Activated T-cell treated with anti-CD3 and anti-CD28 coated beads, Interleukin-2, amount 50 U/mL, for 24 hours (primary cell): Measurements from ENCODE around the gene HHIPL1.

Experiments
- DNase-seq: peaks from one replicate; pipeline ENCODE4 v3.0.0-alpha.2; 2020
- H3K27ac Mint-ChIP-seq: 2 replicates; pipeline ENCODE4 v1.8.0; 2020; ENCODE audit warnings: mild to moderate bottlenecking, mixed read lengths
- H3K27me3 Mint-ChIP-seq: 2 replicates; pipeline ENCODE4 v1.8.0; 2020; ENCODE audit warnings: mixed read lengths
- H3K36me3 Mint-ChIP-seq: 2 replicates; pipeline ENCODE4 v1.8.0; 2020; ENCODE audit warnings: low read depth, mixed read lengths
- H3K4me1 Mint-ChIP-seq: 2 replicates; pipeline ENCODE4 v1.8.0; 2020; ENCODE audit warnings: low read depth, mixed read lengths
- H3K4me3 Mint-ChIP-seq: 2 replicates; pipeline ENCODE4 v1.8.0; 2020; ENCODE audit warnings: mild to moderate bottlenecking, moderate library complexity, mixed read lengths
- H3K9me3 Mint-ChIP-seq: 2 replicates; pipeline ENCODE4 v1.8.0; 2020; ENCODE audit warnings: mixed read lengths

Gene HHIPL1

GRCh38 chr14:99644723-99645544 is at the start of gene HHIPL1:
Gene HHIPL1 (plus strand): TSS chr14:99645129. CDS start chr14:99645208, 79 bp downstream.
- DNase-seq: no peak
- H3K9me3 Mint-ChIP-seq: no peaks in the 10 kb centered on the region
- no peaks in the 10 kb centered on the region for H3K36me3 Mint-ChIP-seq
- H3K4me3 Mint-ChIP-seq: no peak within 1 kb of the TSS
- H3K27me3 Mint-ChIP-seq: peaks cover 40% of the 10 kb centered on the region
- no peak within 1 kb of the TSS for H3K27ac Mint-ChIP-seq
- H3K4me1 Mint-ChIP-seq: peaks cover 2% of the 10 kb centered on the region

DNA sequence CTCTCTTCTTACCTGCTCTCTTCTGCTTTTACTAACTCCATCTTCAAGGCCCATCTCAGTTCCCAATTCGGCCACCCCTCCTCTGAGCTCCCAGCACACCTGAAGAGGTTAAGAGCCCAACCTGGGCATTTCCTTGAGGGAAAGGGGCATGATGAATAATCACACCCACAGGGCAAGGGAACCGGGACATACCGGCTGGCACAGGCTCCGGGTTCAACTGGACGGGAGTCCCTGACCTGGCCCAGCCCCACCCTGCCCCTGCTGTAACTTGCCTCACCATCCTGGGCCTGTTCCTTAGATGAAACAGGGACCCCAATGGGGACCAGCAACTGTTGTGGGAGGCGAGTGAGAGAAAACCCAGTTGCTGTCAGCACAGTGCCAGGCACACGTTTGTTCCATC is 49.4 kb upstream of the HHIPL1 start:
- Mint-ChIP-seq H3K4me3 (peak overlapping the region; percentile 36), H3K27ac (peak overlapping the region; percentile 71), H3K9me3 (no peaks in the 10 kb centered on the region), H3K27me3 (no peaks in the 10 kb centered on the region), H3K4me1 (peaks cover 17% of the 10 kb centered on the region), H3K36me3 (no peaks in the 10 kb centered on the region)
- DNase-seq: no peak

- no peak overlapping the region for H3K27ac Mint-ChIP-seq
- no peak overlapping the region for H3K4me3 Mint-ChIP-seq
- H3K9me3 Mint-ChIP-seq: no peaks in the 10 kb centered on the region
- H3K4me1 Mint-ChIP-seq: peaks cover 18% of the 10 kb centered on the region
- DNase-seq: no peak
- no peaks in the 10 kb centered on the region for H3K36me3 Mint-ChIP-seq
- no peaks in the 10 kb centered on the region for H3K27me3 Mint-ChIP-seq
Measured at GRCh38 chr14:99596071-99596627, 48.8 kb upstream of the HHIPL1 start.

- H3K9me3 Mint-ChIP-seq: no peaks in the 10 kb centered on the region
- H3K4me1 Mint-ChIP-seq: peaks cover 25% of the 10 kb centered on the region
- DNase-seq: no peak
- no peak overlapping the region for H3K27ac Mint-ChIP-seq
- no peaks in the 10 kb centered on the region for H3K27me3 Mint-ChIP-seq
- no peaks in the 10 kb centered on the region for H3K36me3 Mint-ChIP-seq
- H3K4me3 Mint-ChIP-seq: no peak overlapping the region
Measured at GRCh38 chr14:99596772-99597171, 48.2 kb upstream of the HHIPL1 start.

DNA sequence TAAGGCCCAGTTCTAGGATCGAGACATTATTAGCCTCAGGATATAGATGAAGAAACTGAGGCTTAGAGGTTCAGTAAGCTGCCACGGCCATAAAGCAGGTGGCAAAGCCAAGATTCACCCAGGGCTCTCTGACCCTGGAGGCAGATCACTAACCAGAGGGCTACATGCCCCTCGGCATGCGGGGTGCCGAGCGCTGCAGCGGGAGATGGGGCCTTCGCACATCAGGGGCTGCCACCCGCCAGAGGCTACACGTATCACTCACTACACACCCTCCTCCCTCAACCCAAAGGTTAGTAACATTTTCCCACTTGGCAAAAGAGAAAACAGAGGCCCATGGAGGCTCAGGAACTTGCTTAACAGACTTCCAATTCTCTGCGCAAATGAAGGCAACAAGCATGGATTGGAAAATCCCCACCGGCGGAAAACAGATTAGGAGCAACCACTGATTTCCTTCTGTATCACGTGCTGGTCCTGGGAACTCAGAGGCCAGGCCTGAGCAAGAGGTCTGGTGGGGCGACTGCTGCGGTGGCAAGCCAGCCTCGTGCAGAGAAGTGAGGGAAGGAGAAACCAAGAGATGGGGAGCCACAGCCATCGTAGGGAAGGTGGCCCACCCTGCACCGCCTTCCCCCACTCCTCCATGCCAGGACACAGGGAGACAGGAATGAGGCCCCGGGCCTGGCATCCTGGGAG is 46.9 kb upstream of the HHIPL1 start:
- Mint-ChIP-seq H3K4me1 (peaks cover 35% of the 10 kb centered on the region), H3K4me3 (no peak overlapping the region), H3K36me3 (no peaks in the 10 kb centered on the region), H3K27me3 (peaks cover 7% of the 10 kb centered on the region), H3K9me3 (no peaks in the 10 kb centered on the region), H3K27ac (no peak overlapping the region)
- DNase-seq: no peak

- no peaks in the 10 kb centered on the region for H3K36me3 Mint-ChIP-seq
- H3K27me3 Mint-ChIP-seq: peaks cover 7% of the 10 kb centered on the region
- peaks cover 35% of the 10 kb centered on the region for H3K4me1 Mint-ChIP-seq
- H3K4me3 Mint-ChIP-seq: no peak overlapping the region
- H3K9me3 Mint-ChIP-seq: no peaks in the 10 kb centered on the region
- no peak overlapping the region for H3K27ac Mint-ChIP-seq
- no peak for DNase-seq
Measured at GRCh38 chr14:99598774-99599173, 46.2 kb upstream of the HHIPL1 start.

- Mint-ChIP-seq H3K4me3 (no peak overlapping the region), H3K36me3 (no peaks in the 10 kb centered on the region), H3K9me3 (no peaks in the 10 kb centered on the region), H3K27me3 (peaks cover 7% of the 10 kb centered on the region), H3K27ac (no peak overlapping the region), H3K4me1 (peaks cover 33% of the 10 kb centered on the region)
- no peak for DNase-seq
Measured at GRCh38 chr14:99599393-99599792, 45.5 kb upstream of the HHIPL1 start.

- H3K4me3 Mint-ChIP-seq: no peak overlapping the region
- no peaks in the 10 kb centered on the region for H3K9me3 Mint-ChIP-seq
- H3K4me1 Mint-ChIP-seq: peaks cover 25% of the 10 kb centered on the region
- peaks cover 7% of the 10 kb centered on the region for H3K27me3 Mint-ChIP-seq
- H3K36me3 Mint-ChIP-seq: no peaks in the 10 kb centered on the region
- DNase-seq: no peak
- H3K27ac Mint-ChIP-seq: no peak overlapping the region
Measured at GRCh38 chr14:99600232-99600888, 44.6 kb upstream of the HHIPL1 start.

GRCh38 chr14:99601361-99601831 is 43.5 kb upstream of the HHIPL1 start:
- H3K9me3 Mint-ChIP-seq: no peaks in the 10 kb centered on the region
- peaks cover 7% of the 10 kb centered on the region for H3K27me3 Mint-ChIP-seq
- no peak overlapping the region for H3K27ac Mint-ChIP-seq
- H3K4me3 Mint-ChIP-seq: no peak overlapping the region
- no peak for DNase-seq
- no peaks in the 10 kb centered on the region for H3K36me3 Mint-ChIP-seq
- H3K4me1 Mint-ChIP-seq: peaks cover 26% of the 10 kb centered on the region

GRCh38 chr14:99602054-99602787 is 42.7 kb upstream of the HHIPL1 start:
- H3K27ac Mint-ChIP-seq: no peak overlapping the region
- H3K4me1 Mint-ChIP-seq: peaks cover 24% of the 10 kb centered on the region
- peak overlapping the region; percentile 60 for H3K4me3 Mint-ChIP-seq
- H3K36me3 Mint-ChIP-seq: no peaks in the 10 kb centered on the region
- H3K27me3 Mint-ChIP-seq: peaks cover 7% of the 10 kb centered on the region
- DNase-seq: no peak
- H3K9me3 Mint-ChIP-seq: no peaks in the 10 kb centered on the region

GRCh38 chr14:99602788-99603415 is 42.0 kb upstream of the HHIPL1 start:
- Mint-ChIP-seq H3K9me3 (no peaks in the 10 kb centered on the region), H3K4me1 (peaks cover 24% of the 10 kb centered on the region), H3K27me3 (peaks cover 7% of the 10 kb centered on the region), H3K4me3 (peak overlapping the region; percentile 60), H3K27ac (no peak overlapping the region), H3K36me3 (no peaks in the 10 kb centered on the region)
- no peak for DNase-seq

DNA sequence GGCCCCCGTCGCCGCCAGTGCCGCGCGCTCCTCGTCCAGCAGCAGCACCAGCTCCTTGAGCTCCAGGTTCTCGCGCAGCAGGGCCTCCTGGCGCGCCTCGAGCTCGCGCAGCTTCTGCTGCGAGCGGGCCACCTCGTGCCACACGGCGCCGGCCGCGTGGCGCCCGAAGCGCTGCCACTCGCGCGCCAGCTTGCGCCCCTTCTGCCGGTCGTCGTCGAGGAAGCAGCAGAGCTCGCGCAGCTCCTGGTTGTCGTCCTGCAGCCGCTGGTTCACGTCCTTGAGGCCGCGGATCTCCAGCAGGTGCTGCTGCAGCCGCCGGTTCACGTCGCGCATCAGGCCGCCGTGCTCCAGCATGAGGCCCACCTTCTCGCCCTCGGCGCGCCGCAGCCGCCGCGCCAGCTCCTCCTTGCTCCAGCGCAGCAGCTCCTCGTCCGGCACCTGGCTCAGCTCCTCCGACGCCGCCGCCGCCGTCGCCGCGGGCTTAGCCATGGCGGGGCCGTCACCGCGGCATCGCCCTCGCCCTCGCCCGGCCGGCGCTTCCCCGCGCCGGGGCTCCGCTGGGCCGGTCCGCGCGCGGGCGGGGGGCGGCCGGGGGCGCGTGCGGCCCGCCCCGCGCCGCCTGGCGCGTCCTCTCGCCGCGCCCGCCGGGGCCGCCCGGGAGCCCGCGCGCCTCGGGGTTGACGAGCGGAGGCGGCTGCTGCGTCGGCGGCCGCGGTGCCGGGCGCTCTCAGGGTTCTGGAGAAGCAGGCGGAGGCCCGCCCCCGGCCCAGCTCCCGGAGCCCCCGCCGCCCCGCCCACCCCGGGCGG is 41.3 kb upstream of the HHIPL1 start, which contains the start of gene CCDC85C:
TSS of gene CCDC85C (minus strand) at position 737 of the 807 bp plus-strand sequence. CDS start at position 489, 248 bp downstream.
- Mint-ChIP-seq H3K9me3 (no peaks in the 10 kb centered on the region), H3K4me3 (peak within 1 kb of the TSS; percentile 83), H3K36me3 (no peaks in the 10 kb centered on the region), H3K27me3 (peaks cover 7% of the 10 kb centered on the region), H3K4me1 (peaks cover 24% of the 10 kb centered on the region), H3K27ac (peak within 1 kb of the TSS; percentile 71)
- peak; percentile 72 for DNase-seq

DNA sequence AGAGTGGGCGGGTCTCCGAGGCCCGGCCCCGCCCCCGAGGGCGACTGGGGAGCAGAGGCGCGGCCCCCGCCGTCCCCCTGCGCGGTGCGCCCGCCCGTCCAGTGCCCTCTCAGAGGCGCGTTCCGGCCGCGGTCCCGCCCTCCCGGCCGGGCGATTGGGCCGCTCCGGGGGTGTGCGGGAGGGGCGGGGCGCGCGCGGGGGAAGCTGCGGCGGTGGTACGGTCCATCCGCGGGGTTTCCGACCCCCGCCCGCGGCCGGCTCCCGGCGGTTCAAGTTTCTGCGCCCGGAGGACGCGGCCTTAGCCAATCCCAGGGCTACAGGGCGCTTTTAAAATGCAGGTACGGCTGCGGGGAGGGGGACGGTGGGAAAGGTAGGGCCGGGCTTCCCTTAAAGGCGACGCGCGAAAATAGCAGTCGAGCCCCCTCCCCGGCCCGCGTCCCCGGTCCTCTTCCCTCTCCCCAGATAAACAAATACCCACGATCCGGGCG is 40.6 kb upstream of the HHIPL1 start:
- Mint-ChIP-seq H3K9me3 (no peaks in the 10 kb centered on the region), H3K4me3 (peak overlapping the region; percentile 83), H3K36me3 (no peaks in the 10 kb centered on the region), H3K27me3 (peaks cover 7% of the 10 kb centered on the region), H3K27ac (peak overlapping the region; percentile 71), H3K4me1 (peaks cover 27% of the 10 kb centered on the region)
- DNase-seq: peak; percentile 96
